ENCODE results near the gene SIN3A. TPM values are rescaled to one million over a fixed set of nuclear protein-coding genes. Genes with fewer than 3 reads are reported as not detected.

The SIN3A gene
- total RNA-seq, 1 donor from 2014 or later = 59.2 TPM

DNA sequence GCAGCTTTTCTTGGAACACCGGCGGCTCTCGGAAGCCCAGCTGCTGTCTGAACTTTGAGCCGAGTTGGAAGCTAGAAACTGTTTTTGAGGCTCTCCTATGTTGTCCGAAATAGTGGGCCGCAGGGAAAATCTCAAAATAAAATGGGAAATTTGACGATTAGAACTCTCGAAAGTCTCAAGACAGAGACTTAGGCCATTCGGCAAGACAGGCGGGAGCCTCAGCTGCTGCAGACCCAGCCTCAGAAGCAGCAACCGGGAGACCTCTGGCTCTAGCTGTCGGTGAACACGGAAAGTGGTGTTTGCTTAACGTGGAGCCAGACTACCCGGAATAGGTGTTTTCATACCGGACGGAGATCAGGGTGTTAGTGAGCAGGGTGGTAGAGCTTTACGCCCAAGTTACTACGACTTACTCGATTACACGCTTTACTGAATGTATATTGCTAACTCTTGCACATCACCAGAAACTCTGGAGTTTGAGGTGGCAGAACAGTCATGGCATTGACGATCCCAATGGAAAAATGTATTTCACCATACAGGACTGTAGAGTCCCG, 82.7 kb downstream of the SIN3A start:
- H3K27me3 ChIP-seq = no peaks in the 10 kb centered on the region
- peaks cover 20% of the 10 kb centered on the region for H3K4me1 ChIP-seq
- intact Hi-C loops (cut with DNase I) = loop anchor here (2.0 to 5.0 kb wide), 2 partner anchors 84 to 269 kb away; no protein-coding TSS in a partner anchor
- DNase-seq (ENCODE audit: extremely low spot score in 2 of 2) = no peak
- peak overlapping the region; percentile 91 for H3K27ac ChIP-seq
- peaks cover 0 to 49% of the 10 kb centered on the region in 2 donors for H3K36me3 ChIP-seq
- H3K9me3 ChIP-seq = no peaks in the 10 kb centered on the region
- peak overlapping the region; percentile 68 to 81 for H3K4me3 ChIP-seq
- TF ChIP-seq POLR2AphosphoS5 (IDR thresholded peaks at IDR 0.05; ENCODE audit: insufficient read depth in 1 of 2, low read depth in 1 of 2) (no peak), CTCF (IDR thresholded peaks at IDR 0.05) (no peak), POLR2A (IDR thresholded peaks at IDR 0.05) (no peak)

DNA sequence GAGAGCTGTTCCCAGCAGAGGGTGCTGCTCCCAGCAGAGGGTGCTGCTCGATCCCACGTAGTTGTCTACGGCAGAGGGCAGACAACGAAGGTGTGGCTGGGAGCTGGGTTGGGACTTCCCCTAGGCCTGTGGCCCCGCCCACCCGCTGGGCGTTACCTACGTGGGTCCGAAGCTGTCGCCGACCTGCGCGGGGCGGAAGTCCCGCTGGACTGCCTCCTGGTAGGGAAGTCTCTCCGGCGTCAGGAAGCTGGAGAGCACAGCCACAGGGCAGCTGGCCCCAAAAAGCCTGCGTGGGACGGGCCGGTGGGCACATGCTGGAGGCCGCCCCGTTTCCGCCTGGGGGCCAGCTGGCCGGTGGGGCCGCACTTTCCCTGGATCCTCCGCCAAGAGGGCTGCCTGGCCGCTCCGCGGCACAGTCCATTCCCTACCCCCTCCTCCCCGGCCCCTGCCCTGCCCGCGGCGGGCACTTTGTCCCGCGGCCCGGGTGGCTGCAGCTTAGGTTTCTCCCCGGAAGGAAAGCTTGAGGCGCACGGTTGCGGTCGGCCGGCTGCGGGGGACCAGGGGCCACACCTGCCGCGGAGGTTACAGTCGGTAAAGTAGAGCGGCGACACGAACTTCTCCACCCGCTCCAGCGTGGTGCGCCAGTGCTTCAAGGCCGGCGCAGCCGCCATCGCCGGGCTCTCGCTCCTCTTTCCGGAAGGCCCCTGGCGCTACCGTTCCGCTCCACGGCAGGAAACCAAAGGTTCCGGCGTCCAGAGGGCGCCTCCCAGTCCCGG, 83.4 kb downstream of the SIN3A start, which contains the start of gene MAN2C1:
MAN2C1 (minus strand) TSS at position 695 of the 776 bp plus-strand sequence; CDS start at position 671, 24 bp downstream.
- Histone ChIP-seq H3K36me3 (peaks cover 0 to 47% of the 10 kb centered on the region in 2 donors), H3K4me1 (peaks cover 20% of the 10 kb centered on the region), H3K9me3 (no peaks in the 10 kb centered on the region), H3K27ac (peak within 1 kb of the TSS; percentile 91), H3K4me3 (peak within 1 kb of the TSS; percentile 68 to 81), H3K27me3 (no peaks in the 10 kb centered on the region)
- DNase-seq (ENCODE audit: extremely low spot score in 2 of 2) = peak in 1 of 2 donors; percentile 95
- intact Hi-C loops (cut with DNase I) = loop anchor here (2.0 to 5.0 kb wide), 2 partner anchors 85 to 269 kb away; no protein-coding TSS in a partner anchor
- TF ChIP-seq POLR2AphosphoS5 (IDR thresholded peaks at IDR 0.05; ENCODE audit: insufficient read depth in 1 of 2, low read depth in 1 of 2) (peak; percentile 55 to 96), CTCF (IDR thresholded peaks at IDR 0.05) (peak in 1 of 3 experiments; percentile 60), POLR2A (IDR thresholded peaks at IDR 0.05) (peak in 1 of 2 donors; percentile 68)

DNA sequence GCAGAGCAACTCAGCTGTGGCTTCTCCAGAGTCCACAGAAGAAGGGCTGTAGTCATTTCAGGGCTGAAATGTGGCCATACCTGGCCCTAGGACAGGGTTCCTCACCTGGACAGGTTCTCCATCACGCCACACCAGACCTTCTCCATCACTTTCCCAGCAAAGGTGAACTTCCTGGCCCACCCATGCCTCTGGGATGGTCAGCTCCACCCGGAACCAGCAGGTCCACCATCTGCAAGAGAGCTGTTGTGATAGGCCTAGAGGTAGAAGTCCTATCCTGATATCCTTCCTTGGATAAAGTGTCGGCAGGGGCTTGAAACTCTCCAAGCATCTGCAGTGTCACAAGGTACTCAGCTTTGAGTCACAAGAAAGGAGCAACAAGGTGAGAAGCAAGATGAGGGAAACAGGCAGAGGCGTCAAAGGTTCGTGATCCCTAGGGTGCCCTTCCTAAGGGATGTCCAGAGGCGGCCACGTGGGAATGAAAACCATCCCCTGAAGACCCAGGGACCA, 84.0 kb downstream of the SIN3A start:
- no peaks in the 10 kb centered on the region for H3K9me3 ChIP-seq
- H3K4me1 ChIP-seq = peaks cover 20% of the 10 kb centered on the region
- DNase-seq (ENCODE audit: extremely low spot score in 2 of 2) = no peak
- no peaks in the 10 kb centered on the region for H3K27me3 ChIP-seq
- intact Hi-C loops (cut with DNase I) = loop anchor here (5.0 kb wide), 1 partner anchor 270 kb away; no protein-coding TSS in a partner anchor
- H3K27ac ChIP-seq = peak overlapping the region; percentile 91
- TF ChIP-seq CTCF (IDR thresholded peaks at IDR 0.05) = peak in 2 of 3 experiments; percentile 27 to 72
- no peak for TF ChIP-seq POLR2AphosphoS5 (IDR thresholded peaks at IDR 0.05; ENCODE audit: insufficient read depth in 1 of 2, low read depth in 1 of 2)
- H3K4me3 ChIP-seq = peak overlapping the region; percentile 68 to 81
- H3K36me3 ChIP-seq = peaks cover 0 to 51% of the 10 kb centered on the region in 2 donors

- Histone ChIP-seq H3K4me3 (peak overlapping the region in 1 of 2 donors; percentile 68), H3K27ac (peak overlapping the region; percentile 91), H3K4me1 (peaks cover 20% of the 10 kb centered on the region), H3K9me3 (no peaks in the 10 kb centered on the region), H3K36me3 (peaks cover 0 to 48% of the 10 kb centered on the region in 2 donors), H3K27me3 (no peaks in the 10 kb centered on the region)
- intact Hi-C loops (cut with DNase I) = loop anchor here (5.0 kb wide), 1 partner anchor 270 kb away; no protein-coding TSS in a partner anchor
- DNase-seq (ENCODE audit: extremely low spot score in 2 of 2) = no peak
- TF ChIP-seq POLR2A (IDR thresholded peaks at IDR 0.05) (no peak), CTCF (IDR thresholded peaks at IDR 0.05) (no peak), POLR2AphosphoS5 (IDR thresholded peaks at IDR 0.05; ENCODE audit: insufficient read depth in 1 of 2, low read depth in 1 of 2) (no peak)
These were observed 84.5 kb downstream of the SIN3A start for GRCh38 chr15:75367006-75367405.

Measured in vagina (tissue), 2 donors.